HCT116 (cell line): ENCODE data around the gene FARP1.

Experiments used
- ELF1 ChIP-seq: IDR thresholded peaks from 2 replicates; pipeline ENCODE4 v1.6.1; 2012; ENCODE audit warnings: low read depth, borderline replicate concordance
- FOSL1 ChIP-seq: IDR thresholded peaks from 2 replicates; pipeline ENCODE4 v1.6.1; 2012; ENCODE audit warnings: low read depth
- JUND ChIP-seq: IDR thresholded peaks from 2 replicates; pipeline ENCODE4 v1.6.1; 2012
- POLR2A ChIP-seq: IDR thresholded peaks from 2 replicates; pipeline ENCODE4 v1.7.0; 2011; ENCODE audit warnings: borderline replicate concordance; ENCODE audit not compliant: insufficient read depth, insufficient read length; ENCODE audit errors: extremely low read depth
- TCF7L2 ChIP-seq: IDR thresholded peaks from 2 replicates; pipeline ENCODE4 v1.7.0; 2011; ENCODE audit warnings: borderline replicate concordance, inconsistent platforms; ENCODE audit not compliant: insufficient read depth, insufficient read length; ENCODE audit errors: extremely low read depth
- TF ChIP-seq, protein P1 (sequence below), 3 experiments: fragments of 200-600 bp in 1 of 3; sonication (generic) in 1 of 3; IDR thresholded peaks in 2 of 3; conservative IDR thresholded peaks in 1 of 3; 2 replicates each; pipeline ENCODE4 v1.5.1; 2012 to 2017; ENCODE audit warnings: low read depth in 2 of 3, low read length in 2 of 3, antibody characterized with exemption in 1 of 3, borderline replicate concordance in 1 of 3, control low read depth in 1 of 3, mild to moderate bottlenecking in 1 of 3, mixed read lengths in 1 of 3, mixed run types in 1 of 3, moderate library complexity in 1 of 3; ENCODE audit not compliant: insufficient read depth in 1 of 3

DNA sequence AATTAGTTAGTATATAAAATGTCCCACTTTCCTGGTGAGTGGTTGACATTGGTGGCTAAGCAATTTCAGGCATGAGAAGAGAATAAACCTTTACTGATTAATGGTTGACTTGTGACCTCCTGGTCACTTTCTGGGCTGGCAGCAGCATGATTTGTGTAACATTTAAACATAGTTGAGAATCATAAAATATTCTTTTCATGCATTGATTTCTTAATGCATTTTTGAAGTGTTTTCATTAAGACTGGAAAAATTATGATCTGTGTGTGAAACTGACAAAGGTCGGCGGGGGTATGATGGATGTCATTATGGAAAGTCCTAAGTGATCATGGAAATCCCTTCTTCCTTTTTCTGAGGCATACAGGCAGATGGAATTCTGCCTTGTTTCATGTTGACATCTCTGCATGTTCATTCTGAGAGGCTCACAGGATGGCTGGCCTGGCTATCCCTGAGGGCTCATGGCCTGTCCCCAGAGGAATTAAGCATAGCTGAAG is 132.8 kb downstream of the FARP1 start:
- TF ChIP-seq TCF7L2 (no peak), POLR2A (no peak), ELF1 (no peak), JUND (no peak), FOSL1 (no peak)
- TF ChIP-seq, protein P1, sequence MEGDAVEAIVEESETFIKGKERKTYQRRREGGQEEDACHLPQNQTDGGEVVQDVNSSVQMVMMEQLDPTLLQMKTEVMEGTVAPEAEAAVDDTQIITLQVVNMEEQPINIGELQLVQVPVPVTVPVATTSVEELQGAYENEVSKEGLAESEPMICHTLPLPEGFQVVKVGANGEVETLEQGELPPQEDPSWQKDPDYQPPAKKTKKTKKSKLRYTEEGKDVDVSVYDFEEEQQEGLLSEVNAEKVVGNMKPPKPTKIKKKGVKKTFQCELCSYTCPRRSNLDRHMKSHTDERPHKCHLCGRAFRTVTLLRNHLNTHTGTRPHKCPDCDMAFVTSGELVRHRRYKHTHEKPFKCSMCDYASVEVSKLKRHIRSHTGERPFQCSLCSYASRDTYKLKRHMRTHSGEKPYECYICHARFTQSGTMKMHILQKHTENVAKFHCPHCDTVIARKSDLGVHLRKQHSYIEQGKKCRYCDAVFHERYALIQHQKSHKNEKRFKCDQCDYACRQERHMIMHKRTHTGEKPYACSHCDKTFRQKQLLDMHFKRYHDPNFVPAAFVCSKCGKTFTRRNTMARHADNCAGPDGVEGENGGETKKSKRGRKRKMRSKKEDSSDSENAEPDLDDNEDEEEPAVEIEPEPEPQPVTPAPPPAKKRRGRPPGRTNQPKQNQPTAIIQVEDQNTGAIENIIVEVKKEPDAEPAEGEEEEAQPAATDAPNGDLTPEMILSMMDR (IDR thresholded peaks at IDR 0.05 in 2 of 3, conservative IDR thresholded peaks at IDR 0.05 in 1 of 3; ENCODE audit: borderline replicate concordance in 1 of 3, insufficient read depth in 1 of 3, low read depth in 2 of 3, low read length in 2 of 3), result no peak
